Measurements from ENCODE around the gene ADGRG6.

DNA sequence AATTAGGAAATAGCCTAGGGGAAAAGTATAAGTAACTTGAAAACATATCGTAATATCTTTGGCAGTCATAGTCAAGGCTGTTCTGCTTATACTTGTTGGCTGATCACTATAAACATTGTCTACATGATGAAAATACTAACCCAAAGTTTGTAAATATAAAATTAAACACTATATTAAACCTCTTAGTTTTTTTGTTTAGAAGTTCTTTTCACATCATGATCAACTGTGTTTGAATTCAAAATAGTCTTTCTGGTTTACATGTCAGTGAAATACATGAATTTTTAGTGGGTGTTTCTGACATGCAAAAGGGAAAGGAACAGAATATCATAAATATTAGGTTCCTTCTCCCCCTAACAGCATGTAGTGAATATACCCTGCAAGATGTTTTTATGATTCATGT, 43.5 kb downstream of the ADGRG6 start:
- TF ChIP-seq, protein P1, sequence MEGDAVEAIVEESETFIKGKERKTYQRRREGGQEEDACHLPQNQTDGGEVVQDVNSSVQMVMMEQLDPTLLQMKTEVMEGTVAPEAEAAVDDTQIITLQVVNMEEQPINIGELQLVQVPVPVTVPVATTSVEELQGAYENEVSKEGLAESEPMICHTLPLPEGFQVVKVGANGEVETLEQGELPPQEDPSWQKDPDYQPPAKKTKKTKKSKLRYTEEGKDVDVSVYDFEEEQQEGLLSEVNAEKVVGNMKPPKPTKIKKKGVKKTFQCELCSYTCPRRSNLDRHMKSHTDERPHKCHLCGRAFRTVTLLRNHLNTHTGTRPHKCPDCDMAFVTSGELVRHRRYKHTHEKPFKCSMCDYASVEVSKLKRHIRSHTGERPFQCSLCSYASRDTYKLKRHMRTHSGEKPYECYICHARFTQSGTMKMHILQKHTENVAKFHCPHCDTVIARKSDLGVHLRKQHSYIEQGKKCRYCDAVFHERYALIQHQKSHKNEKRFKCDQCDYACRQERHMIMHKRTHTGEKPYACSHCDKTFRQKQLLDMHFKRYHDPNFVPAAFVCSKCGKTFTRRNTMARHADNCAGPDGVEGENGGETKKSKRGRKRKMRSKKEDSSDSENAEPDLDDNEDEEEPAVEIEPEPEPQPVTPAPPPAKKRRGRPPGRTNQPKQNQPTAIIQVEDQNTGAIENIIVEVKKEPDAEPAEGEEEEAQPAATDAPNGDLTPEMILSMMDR (IDR thresholded peaks at IDR 0.05): no peak
- no peak for TF ChIP-seq EZH2 (IDR thresholded peaks at IDR 0.05; ENCODE audit: borderline replicate concordance, insufficient read depth, low read depth, low read length, poor library complexity, severe bottlenecking)

Data from B cell (primary cell).